SU-DHL-6 (cell line): ENCODE results near the gene APOBEC2.
A peak's percentile ranks its signal among the peaks of the same experiment; 100 is the strongest.

ENCODE experiments used
- H2AFZ ChIP-seq: fragments of 200-600 bp; sonication (generic); 2 replicates; pipeline ENCODE4 v1.6.1; 2014; ENCODE audit warnings: low read depth, mild to moderate bottlenecking, moderate library complexity, mixed read lengths, antibody characterized with exemption, low read length; ENCODE audit not compliant: severe bottlenecking
- H3F3A ChIP-seq: fragments of 200-600 bp; shearing (Covaris generic); 2 replicates; pipeline ENCODE4 v1.6.0; 2016; ENCODE audit warnings: antibody characterized with exemption, mild to moderate bottlenecking; ENCODE audit not compliant: insufficient read depth
- H3K27ac ChIP-seq: fragments of 200-600 bp; sonication (generic); 2 replicates; pipeline ENCODE4 v1.5.1; 2016; ENCODE audit warnings: low read depth, mild to moderate bottlenecking, low read length, moderate library complexity, mixed read lengths
- H3K27me3 ChIP-seq: fragments of 200-600 bp; sonication (generic), shearing (Covaris generic); 2 replicates; pipeline ENCODE4 v1.6.0; 2014; ENCODE audit warnings: mild to moderate bottlenecking, low read length
- H3K36me3 ChIP-seq: fragments of 200-600 bp; sonication (generic); 2 replicates; pipeline ENCODE4 v1.6.1; 2014; ENCODE audit warnings: mild to moderate bottlenecking, low read length, mixed read lengths
- H3K4me2 ChIP-seq: fragments of 300-600, 200-600 bp; shearing (Covaris generic), sonication (generic); 2 replicates; pipeline ENCODE4 v1.6.0; 2014; ENCODE audit warnings: low read length, low read depth, mild to moderate bottlenecking; ENCODE audit not compliant: poor library complexity, severe bottlenecking
- H3K4me3 ChIP-seq: fragments of 200-600 bp; sonication (generic); 2 replicates; pipeline ENCODE4 v1.5.1; 2014; ENCODE audit warnings: antibody characterized with exemption, low read length, mild to moderate bottlenecking, mixed read lengths; ENCODE audit not compliant: insufficient read depth, poor library complexity, severe bottlenecking
- H3K79me2 ChIP-seq: fragments of 200-600 bp; sonication (generic); 2 replicates; pipeline ENCODE4 v1.6.1; 2014; ENCODE audit warnings: mild to moderate bottlenecking, low read length, moderate library complexity; ENCODE audit not compliant: insufficient read depth
- H3K9ac ChIP-seq: fragments of 200-600 bp; sonication (generic); 2 replicates; pipeline ENCODE4 v1.7.0; 2014; ENCODE audit warnings: mild to moderate bottlenecking, low read length
- H3K9me2 ChIP-seq: fragments of 200-600 bp; sonication (generic); replicated peaks from 2 replicates; pipeline ENCODE4 v1.6.1; 2014; ENCODE audit warnings: low read length; ENCODE audit not compliant: insufficient read depth
- H3K9me3 ChIP-seq: fragments of 200-600 bp; sonication (generic); 2 replicates; pipeline ENCODE4 v1.6.1; 2014; ENCODE audit warnings: low read length, mixed read lengths; ENCODE audit not compliant: insufficient read depth
- H4K20me1 ChIP-seq: fragments of 200-600 bp; sonication (generic); 2 replicates; pipeline ENCODE4 v1.6.1; 2014; ENCODE audit warnings: low read depth, mild to moderate bottlenecking, antibody characterized with exemption, low read length, moderate library complexity, mixed read lengths
- EZH2phosphoT487 ChIP-seq: fragments of 200-600 bp; sonication (generic), shearing (Covaris generic); conservative IDR thresholded peaks from 2 replicates; pipeline ENCODE4 v1.6.1; 2018; ENCODE audit warnings: mild to moderate bottlenecking, antibody characterized with exemption, low read length, moderate library complexity, mixed read lengths
- TF ChIP-seq, protein P1 (sequence below): fragments of 200-600 bp; sonication (generic); IDR thresholded peaks from one replicate; pipeline ENCODE4 v1.5.1; 2017; ENCODE audit warnings: antibody characterized with exemption, mild to moderate bottlenecking, low read length, moderate library complexity; ENCODE audit not compliant: insufficient read depth, poor library complexity, severe bottlenecking

The APOBEC2 gene

DNA sequence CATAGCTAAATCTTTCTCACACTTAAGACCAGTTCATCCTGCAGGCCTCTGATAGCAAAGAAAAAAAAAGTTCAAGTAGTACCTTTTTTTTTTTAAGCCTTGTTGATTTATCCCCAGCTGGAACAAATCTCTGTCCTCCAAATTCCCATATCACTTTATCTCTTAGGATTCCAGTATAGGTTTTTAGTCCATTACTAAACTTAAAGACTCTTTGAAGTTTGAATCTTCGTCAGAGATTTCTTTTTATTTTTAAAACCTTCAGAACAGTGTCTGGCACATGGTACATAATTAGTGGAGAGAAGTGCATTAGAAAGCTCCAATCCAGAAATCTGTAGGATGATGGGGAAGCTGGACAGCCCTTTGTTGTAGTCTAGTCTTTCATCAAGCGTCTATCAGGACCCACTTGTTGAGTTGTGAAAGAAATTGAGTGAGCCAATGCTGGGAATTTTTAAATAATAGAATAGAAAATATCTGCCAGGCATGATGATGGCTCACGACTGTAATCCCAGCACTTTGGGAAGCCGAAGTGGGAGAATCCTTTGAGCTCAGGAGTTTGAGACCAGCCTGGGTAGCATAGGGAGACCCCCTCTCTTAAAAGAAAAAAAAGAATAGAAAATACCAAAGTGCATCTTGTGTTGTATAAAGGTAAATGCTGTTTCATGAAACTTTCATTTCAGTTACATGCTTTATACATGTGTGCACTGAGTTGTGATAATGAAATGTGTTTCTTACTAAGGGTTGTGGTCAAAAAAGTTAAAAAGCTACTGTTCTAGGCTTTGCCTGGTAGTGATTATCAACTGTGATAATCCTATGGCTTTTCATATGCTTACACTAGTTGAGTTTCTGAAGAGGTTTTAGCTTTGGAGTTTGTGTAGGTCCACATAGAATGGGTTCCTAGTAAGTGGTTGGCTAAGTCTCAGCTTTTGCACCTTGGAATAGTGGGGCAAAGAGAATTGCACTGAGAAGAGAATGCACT, 22.9 kb downstream of the APOBEC2 start:
- Histone ChIP-seq H3F3A (peaks cover 43% of the 10 kb centered on the region), H3K4me3 (peak overlapping the region; percentile 92), H3K4me2 (peak overlapping the region; percentile 85), H3K9ac (peak overlapping the region; percentile 98), H3K9me3 (no peaks in the 10 kb centered on the region), H4K20me1 (no peaks in the 10 kb centered on the region), H3K9me2 (no peaks in the 10 kb centered on the region), H2AFZ (peak overlapping the region; percentile 3), H3K36me3 (peaks cover 22% of the 10 kb centered on the region), H3K79me2 (peaks cover 78% of the 10 kb centered on the region), H3K27ac (peak overlapping the region; percentile 90), H3K27me3 (no peaks in the 10 kb centered on the region)
- TF ChIP-seq, protein P1, sequence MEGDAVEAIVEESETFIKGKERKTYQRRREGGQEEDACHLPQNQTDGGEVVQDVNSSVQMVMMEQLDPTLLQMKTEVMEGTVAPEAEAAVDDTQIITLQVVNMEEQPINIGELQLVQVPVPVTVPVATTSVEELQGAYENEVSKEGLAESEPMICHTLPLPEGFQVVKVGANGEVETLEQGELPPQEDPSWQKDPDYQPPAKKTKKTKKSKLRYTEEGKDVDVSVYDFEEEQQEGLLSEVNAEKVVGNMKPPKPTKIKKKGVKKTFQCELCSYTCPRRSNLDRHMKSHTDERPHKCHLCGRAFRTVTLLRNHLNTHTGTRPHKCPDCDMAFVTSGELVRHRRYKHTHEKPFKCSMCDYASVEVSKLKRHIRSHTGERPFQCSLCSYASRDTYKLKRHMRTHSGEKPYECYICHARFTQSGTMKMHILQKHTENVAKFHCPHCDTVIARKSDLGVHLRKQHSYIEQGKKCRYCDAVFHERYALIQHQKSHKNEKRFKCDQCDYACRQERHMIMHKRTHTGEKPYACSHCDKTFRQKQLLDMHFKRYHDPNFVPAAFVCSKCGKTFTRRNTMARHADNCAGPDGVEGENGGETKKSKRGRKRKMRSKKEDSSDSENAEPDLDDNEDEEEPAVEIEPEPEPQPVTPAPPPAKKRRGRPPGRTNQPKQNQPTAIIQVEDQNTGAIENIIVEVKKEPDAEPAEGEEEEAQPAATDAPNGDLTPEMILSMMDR: no peak
- no peak for TF ChIP-seq EZH2phosphoT487

DNA sequence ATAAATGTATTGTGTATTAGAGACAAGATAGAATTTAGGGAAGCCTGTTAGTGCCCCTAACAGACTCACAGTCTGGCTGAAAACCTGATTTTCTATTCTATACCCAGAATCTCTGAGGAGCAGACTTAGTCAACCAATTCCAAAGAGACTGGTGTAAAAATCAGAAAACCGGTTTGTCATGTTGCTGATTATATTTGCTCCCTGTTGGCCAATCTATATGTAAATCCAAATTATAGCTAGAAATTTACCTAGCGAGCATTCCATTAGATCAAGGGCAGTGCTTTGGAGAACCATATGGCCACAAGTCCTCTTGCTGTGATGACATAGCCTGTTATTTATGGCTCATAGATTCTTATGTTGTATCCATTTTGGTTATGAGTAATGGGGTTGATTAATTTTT, 24.5 kb downstream of the APOBEC2 start:
- Histone ChIP-seq H3K79me2 (peaks cover 88% of the 10 kb centered on the region), H3K27me3 (no peaks in the 10 kb centered on the region), H3K4me2 (peak overlapping the region; percentile 2), H3F3A (peaks cover 37% of the 10 kb centered on the region), H3K9me3 (no peaks in the 10 kb centered on the region), H3K9me2 (no peaks in the 10 kb centered on the region), H3K4me3 (no peak overlapping the region), H3K36me3 (peaks cover 34% of the 10 kb centered on the region), H4K20me1 (no peaks in the 10 kb centered on the region), H2AFZ (no peak overlapping the region), H3K9ac (no peak overlapping the region), H3K27ac (no peak overlapping the region)
- TF ChIP-seq, protein P1: no peak
- no peak for TF ChIP-seq EZH2phosphoT487

DNA sequence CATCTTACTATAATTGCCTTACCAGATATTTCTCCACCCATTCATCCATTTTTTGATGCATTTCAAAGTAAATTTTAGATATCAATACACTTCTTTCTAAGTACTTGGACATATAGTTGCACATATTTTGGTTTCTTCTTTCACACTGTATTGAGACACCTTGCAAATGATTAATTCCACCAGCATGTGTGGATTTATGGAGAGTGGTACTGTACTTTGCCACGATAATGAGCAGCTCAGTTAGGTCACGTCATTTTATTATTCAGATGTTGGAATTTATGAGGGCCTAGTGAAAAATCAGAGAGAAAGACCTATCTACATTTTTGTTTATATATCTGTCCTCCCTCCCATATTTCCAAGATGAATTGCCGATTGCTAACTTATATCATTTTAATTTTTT, 25.1 kb downstream of the APOBEC2 start:
- TF ChIP-seq EZH2phosphoT487: no peak
- TF ChIP-seq, protein P1: no peak
- Histone ChIP-seq H3K9ac (no peak overlapping the region), H3K27ac (no peak overlapping the region), H4K20me1 (no peaks in the 10 kb centered on the region), H3K79me2 (peaks cover 88% of the 10 kb centered on the region), H3K9me3 (no peaks in the 10 kb centered on the region), H3K4me2 (peak overlapping the region; percentile 0), H2AFZ (no peak overlapping the region), H3K4me3 (no peak overlapping the region), H3K36me3 (peaks cover 36% of the 10 kb centered on the region), H3K9me2 (no peaks in the 10 kb centered on the region), H3K27me3 (no peaks in the 10 kb centered on the region), H3F3A (peaks cover 37% of the 10 kb centered on the region)
